Left kidney (tissue), 2 donors: ENCODE results near the gene TEPSIN. TPM values are rescaled to one million over a fixed set of nuclear protein-coding genes. Genes with fewer than 3 reads are reported as not detected.
"Not testable (repeated sequence)": the region's sequence is repeated elsewhere in the genome, so short reads cannot be mapped to it uniquely, and the experiment has no call there.

Source experiments
- DNase-seq: peaks from one replicate; pipeline ENCODE4 v3.0.0-alpha.2; 2013
- polyA plus RNA-seq: library from polyadenylated mRNA; unstranded; fragments of 120-200 nt; gene quantifications from one replicate; pipeline ENCODE4 v1.2.1, GENCODE V29; 2013; ENCODE audit not compliant: insufficient read length

Gene TEPSIN
- polyA plus RNA-seq, 1 donor: 18.4 TPM

- no peak for DNase-seq
Observed at GRCh38 chr17:81236784-81237183, 2.1 kb downstream of the TEPSIN start.

GRCh38 chr17:81235822-81236740, 2.8 kb downstream of the TEPSIN start:
- no peak for DNase-seq

GRCh38 chr17:81234940-81235821, 3.7 kb downstream of the TEPSIN start:
- no peak for DNase-seq

- DNase-seq: no peak
Observed at GRCh38 chr17:81234506-81234855, 4.4 kb downstream of the TEPSIN start.

- DNase-seq: no peak
Observed at GRCh38 chr17:81233811-81234505, 4.9 kb downstream of the TEPSIN start.

GRCh38 chr17:81233316-81233715, 5.5 kb downstream of the TEPSIN start:
- no peak for DNase-seq

GRCh38 chr17:81232616-81233241, 6.1 kb downstream of the TEPSIN start:
- no peak for DNase-seq

- DNase-seq: no peak
Observed at GRCh38 chr17:81231766-81232581, 6.9 kb downstream of the TEPSIN start.

- DNase-seq: no peak
Observed at GRCh38 chr17:81231121-81231645, 7.7 kb downstream of the TEPSIN start.

GRCh38 chr17:81230043-81230820, 8.6 kb downstream of the TEPSIN start:
- DNase-seq: no peak

- DNase-seq: no peak
Observed at GRCh38 chr17:81229666-81229920, 9.3 kb downstream of the TEPSIN start.

- DNase-seq: no peak
Observed at GRCh38 chr17:81228834-81229665, 9.8 kb downstream of the TEPSIN start.

- no peak for DNase-seq
Observed at GRCh38 chr17:81228420-81228819, 10.4 kb downstream of the TEPSIN start.

GRCh38 chr17:81227630-81228029, 11.2 kb downstream of the TEPSIN start:
- not testable (repeated sequence) for DNase-seq

GRCh38 chr17:81223762-81224130, 15.1 kb downstream of the TEPSIN start:
- no peak for DNase-seq

- DNase-seq: peak; percentile 98
Observed at GRCh38 chr17:81222906-81223761, 15.7 kb downstream of the TEPSIN start, which contains the start of gene CEP131. TSS of gene CEP131 (minus strand) at chr17:81222965. CDS start at chr17:81220056, 2,909 bp downstream.

- no peak for DNase-seq
Observed at GRCh38 chr17:81222620-81222905, 16.3 kb downstream of the TEPSIN start.

- no peak for DNase-seq
Observed at GRCh38 chr17:81221842-81222619, 16.8 kb downstream of the TEPSIN start.
